HEK293T (cell line): ENCODE results near the gene SOS2.

ENCODE experiments used
- BHLHE40 ChIP-seq: fragments of 450-650 bp; IDR thresholded peaks from 2 replicates; pipeline ENCODE4 v1.6.1; 2016; ENCODE audit warnings: mild to moderate bottlenecking, moderate library complexity, borderline replicate concordance
- CTBP1 ChIP-seq: fragments of 450-650 bp; IDR thresholded peaks from 2 replicates; pipeline ENCODE4 v1.6.1; 2016; ENCODE audit warnings: borderline replicate concordance
- ELF4 ChIP-seq: fragments of 450-650 bp; IDR thresholded peaks from 2 replicates; pipeline ENCODE4 v1.6.1; 2017; ENCODE audit warnings: antibody characterized with exemption
- FOXA1 ChIP-seq: fragments of 450-650 bp; IDR thresholded peaks from 2 replicates; pipeline ENCODE4 v1.6.1; 2016; ENCODE audit warnings: mild to moderate bottlenecking
- FOXK2 ChIP-seq: fragments of 450-650 bp; IDR thresholded peaks from 2 replicates; pipeline ENCODE4 v1.6.1; 2016; ENCODE audit warnings: mild to moderate bottlenecking
- FOXM1 ChIP-seq: fragments of 450-650 bp; IDR thresholded peaks from 2 replicates; pipeline ENCODE4 v1.6.1; 2017; ENCODE audit warnings: mild to moderate bottlenecking, borderline replicate concordance
- NFRKB ChIP-seq: fragments of 450-650 bp; IDR thresholded peaks from 2 replicates; pipeline ENCODE4 v1.6.1; 2016; ENCODE audit warnings: mild to moderate bottlenecking, moderate library complexity
- PKNOX1 ChIP-seq: fragments of 450-650 bp; IDR thresholded peaks from 2 replicates; pipeline ENCODE4 v1.6.1; 2016
- SP1 ChIP-seq: fragments of 450-650 bp; IDR thresholded peaks from 2 replicates; pipeline ENCODE4 v1.6.1; 2017
- SUZ12 ChIP-seq: fragments of 450-650 bp; IDR thresholded peaks from 2 replicates; pipeline ENCODE4 v1.6.1; 2016; ENCODE audit warnings: mild to moderate bottlenecking
- TARDBP ChIP-seq: fragments of 450-650 bp; IDR thresholded peaks from 2 replicates; pipeline ENCODE4 v1.6.1; 2016
- ZNF384 ChIP-seq: fragments of 450-650 bp; IDR thresholded peaks from 2 replicates; pipeline ENCODE4 v1.6.1; 2016

GRCh38 chr14:50068496-50068895 lies 162.9 kb downstream of the SOS2 start:
- TF ChIP-seq BHLHE40 (no peak), FOXA1 (no peak), PKNOX1 (no peak), FOXK2 (no peak), NFRKB (no peak), FOXM1 (no peak), CTBP1 (no peak), SP1 (no peak), SUZ12 (no peak), TARDBP (no peak), ZNF384 (no peak), ELF4 (no peak)
